Activated CD4-positive, alpha-beta memory T cell treated with anti-CD3 and anti-CD28 coated beads for 36 hours (primary cell): ENCODE results near the gene SPRED1. TPM values are rescaled to one million over a fixed set of nuclear protein-coding genes. Genes with fewer than 3 reads are reported as not detected.

Experiments
- CTCF ChIA-PET: fragments of 350-600 bp; sonication (Branson Sonifier 250); formaldehyde crosslinking; loops from one replicate; lab custom pipeline; 2021; ENCODE audit warnings: antibody characterized with exemption, inconsistent platforms; lab: Charles Lee
- POLR2A ChIA-PET: fragments of 350-600 bp; sonication (Branson Sonifier 250); formaldehyde crosslinking; loops from one replicate; lab custom pipeline; 2021; ENCODE audit warnings: antibody characterized with exemption; lab: Charles Lee
- DNase-seq: peaks from one replicate; pipeline ENCODE4 v3.0.0-alpha.2; 2020
- H3K27ac Mint-ChIP-seq: one replicate; pipeline ENCODE4 v1.8.0; 2021; ENCODE audit warnings: mixed read lengths
- H3K27me3 Mint-ChIP-seq: one replicate; pipeline ENCODE4 v1.8.0; 2021; ENCODE audit warnings: mixed read lengths
- H3K36me3 Mint-ChIP-seq: one replicate; pipeline ENCODE4 v1.8.0; 2021; ENCODE audit warnings: mixed read lengths
- H3K4me1 Mint-ChIP-seq: one replicate; pipeline ENCODE4 v1.8.0; 2021; ENCODE audit warnings: low read depth, mixed read lengths
- H3K4me3 Mint-ChIP-seq: one replicate; pipeline ENCODE4 v1.8.0; 2021; ENCODE audit warnings: mild to moderate bottlenecking, mixed read lengths
- H3K9me3 Mint-ChIP-seq: one replicate; pipeline ENCODE4 v1.8.0; 2021; ENCODE audit warnings: mixed read lengths
- intact Hi-C: fragments of 100-400 bp; cut with micrococcal nuclease; formaldehyde crosslinking; loops from one replicate; pipeline ENCODE4 v1.15.1; 2023
- total RNA-seq, 2 experiments: library from RNA; stranded (reverse); gene quantifications; one replicate each; pipeline ENCODE4 v1.2.3, GENCODE V29; 2021

Gene SPRED1
- total RNA-seq, 2 experiments from 2014 or later, result 0.92 to 0.97 TPM

DNA sequence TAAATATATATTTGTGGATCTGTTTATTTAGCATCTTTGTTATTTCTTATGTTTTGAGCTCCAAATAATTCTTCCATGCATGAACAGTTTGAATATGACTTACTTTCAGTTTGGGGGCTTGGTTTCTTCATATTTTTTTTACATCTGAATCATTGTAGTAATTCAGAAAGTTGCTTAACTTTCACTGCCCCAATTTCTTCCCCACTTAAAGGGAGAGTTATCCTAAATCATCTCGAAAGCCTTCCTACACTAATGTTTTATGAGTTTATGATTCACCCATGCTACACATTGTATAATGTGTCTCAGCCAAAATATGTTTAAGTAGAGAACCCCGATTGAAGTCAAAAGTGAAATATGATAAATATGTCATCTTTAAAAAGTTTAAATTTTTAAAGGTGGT is 47.8 kb downstream of the SPRED1 start:
- peaks cover 19% of the 10 kb centered on the region for H3K27me3 Mint-ChIP-seq
- DNase-seq, result no peak
- no peaks in the 10 kb centered on the region for H3K4me1 Mint-ChIP-seq
- no peaks in the 10 kb centered on the region for H3K36me3 Mint-ChIP-seq
- H3K9me3 Mint-ChIP-seq, result no peaks in the 10 kb centered on the region
- CTCF ChIA-PET, result no interaction called here
- intact Hi-C loops, result loop anchor here (1.0 kb wide), 1 partner anchor 8 kb away; no protein-coding TSS in a partner anchor
- H3K4me3 Mint-ChIP-seq, result no peak overlapping the region
- POLR2A ChIA-PET, result no interaction called here
- no peak overlapping the region for H3K27ac Mint-ChIP-seq

GRCh38 chr15:38304481-38304880 is 51.8 kb downstream of the SPRED1 start:
- ChIA-PET CTCF (no interaction called here), POLR2A (no interaction called here)
- Mint-ChIP-seq H3K4me3 (no peak overlapping the region), H3K27ac (no peak overlapping the region), H3K27me3 (peaks cover 27% of the 10 kb centered on the region), H3K9me3 (no peaks in the 10 kb centered on the region), H3K4me1 (peaks cover 22% of the 10 kb centered on the region), H3K36me3 (no peaks in the 10 kb centered on the region)
- intact Hi-C loops, result no loop called here
- DNase-seq, result no peak

DNA sequence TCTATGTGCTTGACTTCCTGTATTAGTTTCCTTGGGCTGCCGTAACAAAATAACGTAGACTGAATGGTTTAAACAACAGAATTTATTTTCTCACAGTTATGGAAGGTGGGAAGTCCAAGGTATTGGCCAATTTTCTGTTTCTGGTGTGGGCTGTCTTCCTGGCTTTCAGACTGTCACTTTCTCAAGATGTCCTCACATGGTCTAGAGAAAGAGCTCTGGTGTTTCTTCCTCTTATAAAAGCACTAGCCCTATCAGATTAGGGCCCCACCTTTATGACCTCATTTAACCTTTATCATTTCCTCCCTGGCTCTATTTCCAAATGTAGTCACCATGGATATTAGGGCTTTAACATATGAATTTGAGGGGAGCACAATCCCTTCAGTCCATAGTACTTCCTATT is 54.6 kb downstream of the SPRED1 start:
- ChIA-PET CTCF (no interaction called here), POLR2A (no interaction called here)
- H3K27me3 Mint-ChIP-seq, result peaks cover 32% of the 10 kb centered on the region
- H3K9me3 Mint-ChIP-seq, result no peaks in the 10 kb centered on the region
- intact Hi-C loops, result loop anchor here (5.0 kb wide), 1 partner anchor 240 kb away; no protein-coding TSS in a partner anchor
- H3K36me3 Mint-ChIP-seq, result no peaks in the 10 kb centered on the region
- H3K4me3 Mint-ChIP-seq, result no peak overlapping the region
- no peak for DNase-seq
- no peak overlapping the region for H3K27ac Mint-ChIP-seq
- H3K4me1 Mint-ChIP-seq, result peaks cover 22% of the 10 kb centered on the region

DNA sequence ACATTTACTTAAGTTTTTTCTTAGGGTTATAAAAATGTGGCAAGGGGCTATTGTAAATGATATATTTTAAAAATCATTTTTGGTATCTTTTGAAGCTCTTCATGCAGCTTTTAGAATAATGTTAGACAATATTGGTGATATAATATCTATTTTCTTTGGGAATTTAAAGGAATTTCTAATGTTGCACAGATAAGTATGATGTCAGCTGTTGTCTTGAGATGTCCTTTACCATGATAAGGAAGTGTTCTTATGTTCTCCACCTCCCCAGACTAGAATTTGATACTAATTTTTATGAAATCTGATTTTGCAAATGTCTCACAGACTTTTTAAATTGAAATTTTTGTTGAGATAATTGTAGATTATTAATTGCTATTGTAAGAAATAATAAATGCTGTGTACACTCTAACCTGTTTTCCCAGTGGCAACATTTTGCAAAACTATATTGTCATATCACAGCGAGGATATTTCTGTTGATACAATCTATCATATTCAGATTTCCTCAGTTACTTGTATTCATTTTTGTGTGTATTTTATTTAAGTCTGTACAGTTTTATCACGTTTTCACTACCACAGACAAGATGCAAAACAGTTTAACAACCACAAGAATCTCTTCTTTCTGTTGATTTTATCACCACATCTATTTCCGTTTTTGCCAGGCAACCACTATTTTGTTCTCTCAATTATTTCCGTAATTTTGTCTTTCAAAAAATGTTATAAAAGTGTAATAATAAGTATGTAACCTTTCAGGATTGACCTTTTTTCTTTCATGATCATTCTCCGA is 55.4 kb downstream of the SPRED1 start:
- intact Hi-C loops, result loop anchor here (1.0 to 5.0 kb wide), 3 partner anchors 8 to 241 kb away; partner anchors contain the start of gene SPRED1
- Mint-ChIP-seq H3K4me1 (peaks cover 22% of the 10 kb centered on the region), H3K27me3 (peaks cover 33% of the 10 kb centered on the region), H3K36me3 (no peaks in the 10 kb centered on the region), H3K27ac (no peak overlapping the region), H3K9me3 (no peaks in the 10 kb centered on the region), H3K4me3 (no peak overlapping the region)
- ChIA-PET CTCF (no interaction called here), POLR2A (no interaction called here)
- DNase-seq, result no peak

DNA sequence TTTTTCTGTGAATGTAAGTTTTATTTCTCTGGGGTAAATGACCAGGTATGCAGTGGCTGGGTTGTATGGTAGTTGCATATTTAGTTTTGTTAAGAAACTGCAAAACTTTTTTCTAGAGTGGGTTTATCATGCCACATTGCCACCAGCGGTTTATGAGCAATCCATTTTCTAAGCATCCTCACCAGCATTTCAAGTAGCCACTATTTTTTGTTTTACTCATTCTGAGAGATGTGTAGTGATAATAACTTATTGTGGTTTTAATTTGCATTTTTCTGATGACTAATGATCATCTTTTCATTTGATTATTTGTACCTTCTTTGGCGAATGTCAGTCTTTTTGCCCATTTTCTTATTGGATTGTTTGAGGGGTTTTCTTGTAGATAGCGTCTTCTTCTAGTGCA is 56.2 kb downstream of the SPRED1 start:
- no peaks in the 10 kb centered on the region for H3K9me3 Mint-ChIP-seq
- peaks cover 22% of the 10 kb centered on the region for H3K4me1 Mint-ChIP-seq
- no peaks in the 10 kb centered on the region for H3K36me3 Mint-ChIP-seq
- intact Hi-C loops, result loop anchor here (1.0 to 5.0 kb wide), 3 partner anchors 8 to 241 kb away; partner anchors contain the start of gene SPRED1
- no peak overlapping the region for H3K4me3 Mint-ChIP-seq
- H3K27me3 Mint-ChIP-seq, result peaks cover 32% of the 10 kb centered on the region
- H3K27ac Mint-ChIP-seq, result no peak overlapping the region
- ChIA-PET CTCF (no interaction called here), POLR2A (no interaction called here)
- peak; percentile 42 for DNase-seq

DNA sequence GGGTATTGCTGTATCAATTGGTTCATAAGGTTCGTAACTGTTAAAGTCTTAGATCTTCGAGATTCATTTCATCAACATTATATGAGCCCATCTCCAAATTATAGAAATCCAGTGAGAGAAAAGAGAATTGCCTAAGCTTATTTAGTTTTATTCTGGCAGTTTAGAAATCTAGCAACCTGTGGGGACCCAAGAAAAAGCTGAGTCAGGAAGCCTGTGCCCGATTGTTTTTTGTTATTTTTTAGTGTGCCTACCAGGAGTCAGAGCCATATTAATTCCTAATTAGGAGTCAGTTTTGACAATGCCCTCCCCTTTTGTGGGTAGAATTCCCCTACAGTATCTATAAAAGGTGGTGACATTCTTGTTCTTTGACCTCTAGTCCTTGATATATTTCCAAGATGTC is 59.6 kb downstream of the SPRED1 start:
- POLR2A ChIA-PET, result no interaction called here
- CTCF ChIA-PET, result no interaction called here
- Mint-ChIP-seq H3K27ac (no peak overlapping the region), H3K9me3 (no peaks in the 10 kb centered on the region), H3K4me1 (peaks cover 21% of the 10 kb centered on the region), H3K27me3 (peaks cover 22% of the 10 kb centered on the region), H3K4me3 (no peak overlapping the region), H3K36me3 (no peaks in the 10 kb centered on the region)
- intact Hi-C loops, result no loop called here
- no peak for DNase-seq

GRCh38 chr15:38316311-38316710 is 63.7 kb downstream of the SPRED1 start:
- Mint-ChIP-seq H3K4me3 (no peak overlapping the region), H3K36me3 (no peaks in the 10 kb centered on the region), H3K27me3 (peaks cover 13% of the 10 kb centered on the region), H3K4me1 (no peaks in the 10 kb centered on the region), H3K27ac (no peak overlapping the region), H3K9me3 (no peaks in the 10 kb centered on the region)
- CTCF ChIA-PET, result no interaction called here
- POLR2A ChIA-PET, result no interaction called here
- intact Hi-C loops, result no loop called here
- no peak for DNase-seq

DNA sequence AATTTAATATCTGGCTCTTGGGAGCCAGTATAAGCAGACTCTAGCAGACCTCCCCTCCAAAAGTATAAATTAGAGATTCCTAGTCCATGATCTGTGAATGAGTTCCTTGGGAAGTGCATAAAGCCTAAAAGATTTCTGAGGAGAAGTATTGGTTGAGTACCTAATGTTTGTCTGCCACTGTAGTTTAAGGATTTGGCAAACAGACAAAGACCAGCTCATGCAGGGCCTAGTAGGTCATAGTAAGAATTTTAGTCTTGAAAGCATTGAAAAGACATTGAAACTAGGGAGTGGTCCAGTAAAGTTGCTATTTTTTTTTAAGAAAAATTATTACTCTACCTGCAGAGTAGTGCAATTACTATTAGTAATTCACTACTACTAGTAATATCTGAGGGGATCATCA is 67.5 kb downstream of the SPRED1 start:
- Mint-ChIP-seq H3K9me3 (no peaks in the 10 kb centered on the region), H3K4me3 (no peak overlapping the region), H3K27ac (no peak overlapping the region), H3K4me1 (no peaks in the 10 kb centered on the region), H3K27me3 (peaks cover 7% of the 10 kb centered on the region), H3K36me3 (no peaks in the 10 kb centered on the region)
- ChIA-PET POLR2A (no interaction called here), CTCF (no interaction called here)
- DNase-seq, result no peak
- intact Hi-C loops, result no loop called here

GRCh38 chr15:38320866-38321265 is 68.2 kb downstream of the SPRED1 start:
- Mint-ChIP-seq H3K9me3 (no peaks in the 10 kb centered on the region), H3K4me3 (no peak overlapping the region), H3K27ac (no peak overlapping the region), H3K4me1 (no peaks in the 10 kb centered on the region), H3K36me3 (no peaks in the 10 kb centered on the region), H3K27me3 (peaks cover 4% of the 10 kb centered on the region)
- ChIA-PET POLR2A (no interaction called here), CTCF (no interaction called here)
- intact Hi-C loops, result no loop called here
- DNase-seq, result no peak

DNA sequence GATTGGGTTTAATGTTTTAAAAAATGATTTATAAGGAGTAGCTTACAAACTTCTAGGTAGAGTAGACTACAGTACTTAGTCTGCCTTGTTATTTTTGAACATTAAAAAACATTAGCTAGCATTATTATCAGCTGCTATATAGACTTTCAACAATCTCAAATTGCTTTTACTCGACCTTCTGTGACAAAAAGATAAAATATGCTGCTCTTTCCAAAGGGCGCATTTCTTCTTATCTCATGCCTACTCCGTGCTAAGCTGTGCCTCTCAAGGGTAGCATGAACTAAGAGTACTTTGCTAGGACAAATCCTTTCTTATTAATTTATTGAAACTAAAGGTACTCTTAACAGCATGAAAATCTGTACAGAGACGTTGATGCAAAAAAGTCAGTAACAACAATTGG is 71.3 kb downstream of the SPRED1 start:
- Mint-ChIP-seq H3K27me3 (peaks cover 3% of the 10 kb centered on the region), H3K36me3 (no peaks in the 10 kb centered on the region), H3K9me3 (no peaks in the 10 kb centered on the region), H3K4me3 (no peak overlapping the region), H3K4me1 (no peaks in the 10 kb centered on the region), H3K27ac (no peak overlapping the region)
- POLR2A ChIA-PET, result no interaction called here
- CTCF ChIA-PET, result no interaction called here
- intact Hi-C loops, result no loop called here
- no peak for DNase-seq

DNA sequence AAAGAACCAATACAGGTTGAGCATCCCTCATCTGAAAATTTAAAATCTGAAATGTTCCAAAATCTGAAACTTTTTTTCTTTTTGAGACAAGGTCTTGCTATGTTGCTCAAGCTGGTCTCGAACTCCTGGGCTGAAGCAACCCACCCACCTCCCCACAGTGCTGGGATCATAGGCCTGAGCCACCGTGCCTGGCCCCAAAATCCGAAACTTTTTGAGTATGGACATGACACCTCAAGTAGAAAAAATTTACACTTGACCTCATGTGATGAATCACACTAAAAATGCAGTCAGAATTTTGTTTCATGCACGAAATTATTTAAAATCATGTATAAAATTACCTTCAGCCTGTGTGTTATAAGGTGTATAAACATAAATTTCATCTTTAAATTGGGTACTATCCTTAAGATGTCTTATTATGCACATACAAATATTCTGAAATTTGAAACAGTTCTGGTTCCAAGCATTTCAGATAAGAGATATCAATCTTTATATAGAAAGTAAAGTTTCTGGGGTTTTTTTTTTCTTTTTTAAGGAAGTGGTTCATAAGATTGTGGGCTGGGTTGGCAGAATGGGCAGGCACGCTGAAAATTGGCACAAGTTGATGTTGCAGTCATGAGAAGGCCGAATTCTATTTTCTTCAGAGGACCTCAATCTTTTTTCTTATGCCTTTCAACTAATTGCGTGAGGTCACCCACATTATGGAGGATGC is 72.5 kb downstream of the SPRED1 start:
- Mint-ChIP-seq H3K9me3 (no peaks in the 10 kb centered on the region), H3K27me3 (peaks cover 3% of the 10 kb centered on the region), H3K4me3 (no peak overlapping the region), H3K27ac (no peak overlapping the region), H3K36me3 (no peaks in the 10 kb centered on the region), H3K4me1 (no peaks in the 10 kb centered on the region)
- intact Hi-C loops, result no loop called here
- no peak for DNase-seq
- ChIA-PET CTCF (no interaction called here), POLR2A (no interaction called here)

- peaks cover 3% of the 10 kb centered on the region for H3K27me3 Mint-ChIP-seq
Measured at GRCh38 chr15:38325648-38325990, 73.0 kb downstream of the SPRED1 start.

More at GRCh38 chr15:38325648-38325990, 73.0 kb downstream of the SPRED1 start:
- Mint-ChIP-seq H3K36me3 (no peaks in the 10 kb centered on the region), H3K9me3 (no peaks in the 10 kb centered on the region), H3K4me1 (no peaks in the 10 kb centered on the region), H3K4me3 (no peak overlapping the region), H3K27ac (no peak overlapping the region)
- POLR2A ChIA-PET, result no interaction called here
- no peak for DNase-seq
- CTCF ChIA-PET, result no interaction called here
- intact Hi-C loops, result no loop called here
